H1 (cell line): ENCODE measurements around the gene PCGF6. TPM values are rescaled to one million over a fixed set of nuclear protein-coding genes. Genes with fewer than 3 reads are reported as not detected.

Experiments used
- CTCF ChIA-PET: fragments of 300-600 bp; sonication (Branson Sonifier 250); formaldehyde crosslinking; loops from one replicate; lab custom pipeline; 2021; ENCODE audit not compliant: partially characterized antibody; lab: Charles Lee
- POLR2A ChIA-PET: fragments of 300-600 bp; sonication (Branson Sonifier 250); formaldehyde crosslinking; loops from one replicate; lab custom pipeline; 2021; ENCODE audit warnings: inconsistent platforms; ENCODE audit not compliant: partially characterized antibody; lab: Charles Lee
- DNase-seq, 2 experiments: peaks; one replicate each; pipeline versions ENCODE4 v3.0.0 to v3.0.0-alpha.2; 2010 to 2022; ENCODE audit warnings: low spot score in 2 of 2, low read depth in 1 of 2, mixed read lengths in 1 of 2
- FAIRE-seq: peaks from 2 replicates; lab custom pipeline; 2011; peaks lifted over from hg19 to GRCh38; lab: Jason Lieb, UNC
- H2AFZ ChIP-seq: 2 replicates; pipeline ENCODE4 v1.8.1; 2012; ENCODE audit warnings: low read length, inconsistent platforms
- H2AK5ac ChIP-seq: 2 replicates; pipeline ENCODE4 v1.6.1; 2013; ENCODE audit warnings: low read depth, low read length
- H2BK120ac ChIP-seq: replicated peaks from 2 replicates; pipeline ENCODE3; 2013; ENCODE audit warnings: low read depth, low read length, inconsistent platforms
- H2BK12ac ChIP-seq: 2 replicates; pipeline ENCODE4 v1.6.1; 2013; ENCODE audit warnings: low read depth, low read length
- H2BK15ac ChIP-seq: 2 replicates; pipeline ENCODE4 v1.6.1; 2013; ENCODE audit warnings: low read length
- H2BK20ac ChIP-seq: 2 replicates; pipeline ENCODE4 v1.6.1; 2013; ENCODE audit warnings: low read length
- H2BK5ac ChIP-seq: 2 replicates; pipeline ENCODE4 v1.6.1; 2013; ENCODE audit warnings: low read depth, low read length
- H3K14ac ChIP-seq: 2 replicates; pipeline ENCODE4 v1.6.1; 2013; ENCODE audit warnings: inconsistent platforms; ENCODE audit not compliant: insufficient read length
- H3K18ac ChIP-seq: 2 replicates; pipeline ENCODE4 v1.6.1; 2013; ENCODE audit warnings: low read length; ENCODE audit errors: extremely low read depth
- H3K23ac ChIP-seq: 2 replicates; pipeline ENCODE4 v1.6.1; 2013; ENCODE audit warnings: inconsistent platforms; ENCODE audit not compliant: insufficient read length
- H3K23me2 ChIP-seq: 2 replicates; pipeline ENCODE4 v1.6.1; 2013; ENCODE audit warnings: low read depth, low read length
- H3K27ac ChIP-seq: 2 replicates; pipeline ENCODE4 v1.6.1; 2011; ENCODE audit warnings: low read depth, low read length, inconsistent platforms
- H3K27me3 ChIP-seq, 4 experiments: replicated peaks in 1 of 4; 1 replicate in 1 of 4; 2 replicates in 3 of 4; pipeline versions ENCODE4 v1.6.1 to v1.8.1; 2011 to 2013; ENCODE audit warnings: low read length in 3 of 4, mild to moderate bottlenecking in 3 of 4, inconsistent platforms in 2 of 4, mixed read lengths in 2 of 4, moderate library complexity in 1 of 4; ENCODE audit not compliant: control insufficient read depth in 3 of 4, insufficient read depth in 3 of 4; ENCODE audit errors: extremely low read depth in 1 of 4
- H3K36me3 ChIP-seq, 4 experiments: 2 replicates each; pipeline versions ENCODE4 v1.6.1 to v1.8.1; 2011 to 2013; ENCODE audit warnings: mild to moderate bottlenecking in 4 of 4, low read length in 3 of 4, moderate library complexity in 2 of 4, control low read depth in 1 of 4, inconsistent platforms in 1 of 4; ENCODE audit not compliant: insufficient read depth in 4 of 4, control insufficient read depth in 2 of 4
- H3K4ac ChIP-seq: replicated peaks from 2 replicates; pipeline ENCODE3; 2013; ENCODE audit warnings: low read length, low read depth, mixed read lengths, inconsistent platforms; ENCODE audit not compliant: insufficient read length
- H3K4me1 ChIP-seq, 4 experiments: replicated peaks in 1 of 4; 1 replicate in 1 of 4; 2 replicates in 3 of 4; pipeline versions ENCODE4 v1.6.1 to v1.8.1; 2011 to 2013; ENCODE audit warnings: low read length in 3 of 4, inconsistent platforms in 2 of 4, mixed read lengths in 1 of 4; ENCODE audit not compliant: insufficient read depth in 4 of 4, control insufficient read depth in 3 of 4
- H3K4me2 ChIP-seq, 2 experiments: 2 replicates each; pipeline versions ENCODE4 v1.6.1 to v1.8.1; 2011 to 2013; ENCODE audit warnings: low read depth in 2 of 2, low read length in 2 of 2, control low read depth in 1 of 2, inconsistent platforms in 1 of 2, mild to moderate bottlenecking in 1 of 2; ENCODE audit not compliant: insufficient read depth in 1 of 2
- H3K4me3 ChIP-seq, 4 experiments: fragments of 200-600, 300-600 bp in 1 of 4; sonication (generic), shearing (Covaris generic), sonication (Bioruptor Twin) in 1 of 4; 2 replicates each; pipeline versions ENCODE4 v1.5.1 to v1.8.1; 2011 to 2016; ENCODE audit warnings: low read length in 4 of 4, low read depth in 3 of 4, control low read depth in 2 of 4, inconsistent platforms in 2 of 4, mild to moderate bottlenecking in 2 of 4, mixed read lengths in 1 of 4, moderate library complexity in 1 of 4; ENCODE audit not compliant: insufficient read depth in 2 of 4; ENCODE audit errors: extremely low read depth in 1 of 4
- H3K56ac ChIP-seq: replicated peaks from 2 replicates; pipeline ENCODE3; 2013; ENCODE audit warnings: low read depth, mild to moderate bottlenecking, mixed read lengths, low read length, inconsistent platforms; ENCODE audit not compliant: insufficient read length
- H3K79me1 ChIP-seq: 2 replicates; pipeline ENCODE4 v1.6.1; 2013; ENCODE audit warnings: low read depth, low read length, control low read depth
- H3K79me2 ChIP-seq, 2 experiments: 2 replicates each; pipeline versions ENCODE4 v1.6.1 to v1.8.1; 2012 to 2013; ENCODE audit warnings: low read length in 2 of 2, mild to moderate bottlenecking in 2 of 2, inconsistent platforms in 1 of 2; ENCODE audit not compliant: insufficient read depth in 2 of 2, control insufficient read depth in 1 of 2
- H3K9ac ChIP-seq, 4 experiments: replicated peaks in 1 of 4; 1 replicate in 1 of 4; 2 replicates in 3 of 4; pipeline versions ENCODE4 v1.6.1 to v1.8.1; 2011 to 2013; ENCODE audit warnings: low read depth in 3 of 4, low read length in 3 of 4, control low read depth in 2 of 4, mild to moderate bottlenecking in 2 of 4, moderate library complexity in 2 of 4, inconsistent platforms in 1 of 4; ENCODE audit errors: extremely low read depth in 1 of 4
- H3K9me3 ChIP-seq, 2 experiments: 2 replicates each; pipeline versions ENCODE4 v1.6.1 to v1.8.1; 2012 to 2013; ENCODE audit warnings: mild to moderate bottlenecking in 2 of 2, moderate library complexity in 2 of 2, control low read depth in 1 of 2, inconsistent platforms in 1 of 2, low read depth in 1 of 2, low read length in 1 of 2, mixed read lengths in 1 of 2; ENCODE audit not compliant: insufficient read depth in 2 of 2
- H4K20me1 ChIP-seq, 2 experiments: replicated peaks in 1 of 2; 2 replicates each; pipeline versions ENCODE3 to v1.8.1; 2011 to 2013; ENCODE audit warnings: inconsistent platforms in 2 of 2, low read length in 2 of 2, mild to moderate bottlenecking in 1 of 2; ENCODE audit not compliant: insufficient read depth in 2 of 2, control insufficient read depth in 1 of 2
- H4K5ac ChIP-seq: 2 replicates; pipeline ENCODE4 v1.6.1; 2013; ENCODE audit warnings: low read length, low read depth, mixed read lengths, inconsistent platforms; ENCODE audit not compliant: insufficient read length
- H4K8ac ChIP-seq: 2 replicates; pipeline ENCODE4 v1.8.0; 2013; ENCODE audit warnings: mild to moderate bottlenecking, moderate library complexity, low read length, inconsistent platforms; ENCODE audit not compliant: insufficient read depth; ENCODE audit errors: extremely low read depth
- H4K91ac ChIP-seq: replicated peaks from 2 replicates; pipeline ENCODE3; 2013; ENCODE audit warnings: low read length, mixed read lengths, inconsistent platforms; ENCODE audit not compliant: insufficient read length
- GABPA ChIP-seq: IDR thresholded peaks from 2 replicates; pipeline ENCODE4 v1.6.1; 2011; ENCODE audit warnings: mild to moderate bottlenecking, low read length, moderate library complexity, borderline replicate concordance; ENCODE audit not compliant: insufficient read depth
- GTF2F1 ChIP-seq: IDR thresholded peaks from 2 replicates; pipeline ENCODE4 v1.6.1; 2012; ENCODE audit warnings: low read depth, low read length, improper control_type of control experiment, borderline replicate concordance
- YY1 ChIP-seq: IDR thresholded peaks from 2 replicates; pipeline ENCODE4 v1.6.1; 2011; ENCODE audit warnings: low read depth, mild to moderate bottlenecking, low read length
- WGBS, 2 experiments: shearing (Covaris generic) in 1 of 2; methylation state at CpG; one replicate each; pipeline versions ENCODE4 v1.1.6 to v1.1.7; 2013 to 2015; ENCODE audit warnings: low lambda C conversion rate in 2 of 2, mixed read lengths in 2 of 2, inconsistent platforms in 1 of 2, low coverage in 1 of 2, missing lambda C conversion rate in 1 of 2; ENCODE audit not compliant: insufficient replicate concordance in 2 of 2, insufficient coverage in 1 of 2, insufficient read length in 1 of 2; ENCODE audit errors: extremely low coverage in 1 of 2, missing lambda C conversion rate in 1 of 2; 5-methylcytosine and 5-hydroxymethylcytosine counted together
- polyA plus RNA-seq, 7 experiments: library from polyadenylated mRNA; depleted of rRNA in 3 of 7; stranded (reverse) in 5 of 7; unstranded in 2 of 7; fragments of >200 nt in 5 of 7; fragments of 200-250 nt in 2 of 7; gene quantifications; 1 replicate in 5 of 7; 2 replicates in 1 of 7; 4 replicates in 1 of 7; pipeline versions ENCODE4 v1.2.1 to v1.2.3, GENCODE V29; 2011 to 2013; ENCODE audit warnings: missing spikeins in 2 of 7, mixed read lengths in 2 of 7
- total RNA-seq: library from RNA; stranded (reverse); fragmentation: NEBNext Ultra II Directional; extraction: Animal tissue kit (Norgen Biotek cat#: 25700); gene quantifications from 2 replicates; pipeline ENCODE4 v1.2.1, GENCODE V29; 2021
- TF ChIP-seq, protein P1 (sequence below): IDR thresholded peaks from 2 replicates; pipeline ENCODE4 v1.6.1; 2012; ENCODE audit warnings: low read length, inconsistent platforms
- TF ChIP-seq, protein P2 (sequence below): IDR thresholded peaks from 2 replicates; pipeline ENCODE4 v1.6.1; 2012; ENCODE audit warnings: inconsistent platforms

The PCGF6 gene
- total and polyA plus RNA-seq, 2 of the 8 experiments (the other 6 are each of a cell fraction or from before 2014, with no cell fraction given): 6.9 to 18.6 TPM

DNA sequence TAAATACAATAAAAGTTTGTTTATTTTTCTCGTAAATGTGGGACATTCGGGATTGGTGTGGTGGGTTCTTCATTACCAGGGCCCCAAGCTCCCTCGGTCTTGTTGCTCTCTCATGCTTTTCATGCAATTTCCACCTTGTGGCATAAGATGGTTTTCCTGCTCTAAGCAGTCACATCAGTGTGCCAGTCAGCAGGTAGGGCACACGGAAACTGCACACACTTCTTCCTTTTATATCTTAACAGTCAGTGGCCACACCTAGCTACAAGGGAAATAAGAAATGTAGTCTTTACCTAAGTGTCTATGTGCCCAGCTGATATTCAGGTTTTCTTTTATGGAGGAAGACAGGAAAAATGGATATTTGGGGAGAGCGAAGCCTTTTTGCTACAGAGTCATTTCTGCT is 23.3 kb upstream of the PCGF6 start:
- Histone ChIP-seq H4K91ac (no peak overlapping the region), H2BK15ac (no peak overlapping the region), H3K4me1 (no peaks in the 10 kb centered on the region), H3K23me2 (no peaks in the 10 kb centered on the region; the same call in 1 of the 2 replicates), H3K56ac (no peak overlapping the region), H3K79me1 (no peaks in the 10 kb centered on the region; the same call in 1 of the 2 replicates), H3K18ac (no peak overlapping the region), H4K5ac (no peak overlapping the region), H3K4ac (no peak overlapping the region), H3K9ac (no peak overlapping the region), H2BK5ac (no peak overlapping the region), H2BK12ac (no peak overlapping the region), H4K20me1 (peaks cover 0 to 1% of the 10 kb centered on the region in 2 experiments), H3K9me3 (no peaks in the 10 kb centered on the region), H3K27me3 (no peaks in the 10 kb centered on the region), H2AFZ (no peak overlapping the region), H3K79me2 (peaks cover 0 to 8% of the 10 kb centered on the region in 2 experiments; a peak in 1 of 4 replicates), H3K36me3 (peaks cover 3 to 19% (median 7%) of the 10 kb centered on the region in 4 experiments; a peak in 4 of 8 replicates), H3K14ac (no peak overlapping the region), H3K23ac (no peak overlapping the region), H3K4me3 (no peak overlapping the region), H3K27ac (no peak overlapping the region), H2AK5ac (no peak overlapping the region), H4K8ac (no peak overlapping the region), H2BK20ac (no peak overlapping the region), H3K4me2 (no peak overlapping the region), H2BK120ac (no peak overlapping the region)
- ChIA-PET CTCF (interaction anchor here (0.6 to 1.5 kb wide), 4 partner anchors 14 to 867 kb away, joined by 3 to 5 read pairs (median 4); no protein-coding TSS in a partner anchor), POLR2A (no interaction called here)
- no peak for TF ChIP-seq GABPA
- no peak for TF ChIP-seq GTF2F1
- TF ChIP-seq YY1: no peak
- TF ChIP-seq, protein P1, sequence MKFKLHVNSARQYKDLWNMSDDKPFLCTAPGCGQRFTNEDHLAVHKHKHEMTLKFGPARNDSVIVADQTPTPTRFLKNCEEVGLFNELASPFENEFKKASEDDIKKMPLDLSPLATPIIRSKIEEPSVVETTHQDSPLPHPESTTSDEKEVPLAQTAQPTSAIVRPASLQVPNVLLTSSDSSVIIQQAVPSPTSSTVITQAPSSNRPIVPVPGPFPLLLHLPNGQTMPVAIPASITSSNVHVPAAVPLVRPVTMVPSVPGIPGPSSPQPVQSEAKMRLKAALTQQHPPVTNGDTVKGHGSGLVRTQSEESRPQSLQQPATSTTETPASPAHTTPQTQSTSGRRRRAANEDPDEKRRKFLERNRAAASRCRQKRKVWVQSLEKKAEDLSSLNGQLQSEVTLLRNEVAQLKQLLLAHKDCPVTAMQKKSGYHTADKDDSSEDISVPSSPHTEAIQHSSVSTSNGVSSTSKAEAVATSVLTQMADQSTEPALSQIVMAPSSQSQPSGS: no peak
- TF ChIP-seq, protein P2, sequence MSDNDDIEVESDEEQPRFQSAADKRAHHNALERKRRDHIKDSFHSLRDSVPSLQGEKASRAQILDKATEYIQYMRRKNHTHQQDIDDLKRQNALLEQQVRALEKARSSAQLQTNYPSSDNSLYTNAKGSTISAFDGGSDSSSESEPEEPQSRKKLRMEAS: no peak
- no peak for FAIRE-seq
- WGBS, 2 experiments: 90% methylated on average over 5 of the region's 5 CpGs; no CpG with 5 or more reads in 1 of the 2 experiments
- no peak for DNase-seq
